ENCODE results near the gene AK8. TPM values are rescaled to one million over a fixed set of nuclear protein-coding genes. Genes with fewer than 3 reads are reported as not detected.

Gene AK8
- total RNA-seq, 1 experiment from 2014 or later, result 2.5 TPM

- no TSS peak for BruUV-seq (replicated peaks)
- ChIA-PET POLR2A (no interaction called here), CTCF (no interaction called here), RAD21 (ENCODE audit: low non-redundant PET in 1 of 2, low total read pairs in 2 of 2, uncharacterized antibody in 2 of 2, unreplicated experiment in 2 of 2) (no interaction called here)
- H3K36me3 ChIP-seq (ENCODE audit: control insufficient read depth in 1 of 2, insufficient read depth in 2 of 2, low read length in 2 of 2), result no peaks in the 10 kb centered on the region
- no peaks in the 10 kb centered on the region for H3K9me2 ChIP-seq (ENCODE audit: insufficient read depth)
- no peaks in the 10 kb centered on the region for H3K79me2 ChIP-seq (ENCODE audit: insufficient read depth, low read length)
- DNase-seq (ENCODE audit: low read depth, low spot score) (no peak), ATAC-seq (no peak)
- TF ChIP-seq YY1 (IDR thresholded peaks at IDR 0.05; ENCODE audit: extremely low read depth, insufficient replicate concordance, low read depth, low read length), result no peak
- no peak for TF ChIP-seq EZH2 (IDR thresholded peaks at IDR 0.05)
- no peak for TF ChIP-seq ELF1 (IDR thresholded peaks at IDR 0.05; ENCODE audit: borderline replicate concordance, low read depth)
- no peak for TF ChIP-seq CEBPB (IDR thresholded peaks at IDR 0.05; ENCODE audit: low read depth)
- no peak for TF ChIP-seq CTCF (IDR thresholded peaks at IDR 0.05 in 2 of 3, conservative IDR thresholded peaks at IDR 0.05 in 1 of 3; ENCODE audit: borderline replicate concordance in 1 of 3, insufficient read depth in 1 of 3, low read depth in 2 of 3, low read length in 2 of 3)
- no peak for TF ChIP-seq SP1 (IDR thresholded peaks at IDR 0.05; ENCODE audit: low read depth)
- no peak for TF ChIP-seq TCF7L2 (IDR thresholded peaks at IDR 0.05; ENCODE audit: borderline replicate concordance, extremely low read depth, insufficient read depth, insufficient read length)
- TF ChIP-seq POLR2A (IDR thresholded peaks at IDR 0.05; ENCODE audit: borderline replicate concordance, extremely low read depth, insufficient read depth, insufficient read length), result no peak
- no peak for TF ChIP-seq EZH2phosphoT487 (IDR thresholded peaks at IDR 0.05; ENCODE audit: borderline replicate concordance)
- no peak for TF ChIP-seq ZFX (IDR thresholded peaks at IDR 0.05)
- TF ChIP-seq CBX3 (IDR thresholded peaks at IDR 0.05; ENCODE audit: low read depth), result no peak
- TF ChIP-seq EGR1 (IDR thresholded peaks at IDR 0.05; ENCODE audit: low read depth), result no peak
- intact Hi-C loops (cut with micrococcal nuclease), result no loop called here
- no peaks in the 10 kb centered on the region for H3K9me3 ChIP-seq (ENCODE audit: control insufficient read depth in 1 of 2, insufficient read depth in 1 of 2, low read depth in 1 of 2, low read length in 2 of 2)
- no peak overlapping the region for H3K4me3 ChIP-seq (replicated peaks in 1 of 2; ENCODE audit: low read depth in 1 of 2, low read length in 2 of 2)
- no peaks in the 10 kb centered on the region for H3K4me1 ChIP-seq (ENCODE audit: control insufficient read depth in 1 of 2, insufficient read depth in 2 of 2, low read length in 2 of 2)
- no peak overlapping the region for H3K27ac ChIP-seq (ENCODE audit: low read depth, low read length)
- no peak overlapping the region for H3K9ac ChIP-seq (ENCODE audit: low read length)
- H4K20me1 ChIP-seq (ENCODE audit: insufficient read depth), result no peaks in the 10 kb centered on the region
- no peak overlapping the region for H3K4me2 ChIP-seq (ENCODE audit: low read length)
- peaks cover 14% of the 10 kb centered on the region; the same call in 1 of the 2 replicates for H3K27me3 ChIP-seq (ENCODE audit: insufficient read depth, low read length)
- H2AFZ ChIP-seq (ENCODE audit: low read depth, low read length, poor library complexity, severe bottlenecking), result no peak overlapping the region
These were observed 146.9 kb downstream of the AK8 start for GRCh38 chr9:132731230-132731629.
